Measurements from ENCODE around the gene C1orf122.

The C1orf122 gene

DNA sequence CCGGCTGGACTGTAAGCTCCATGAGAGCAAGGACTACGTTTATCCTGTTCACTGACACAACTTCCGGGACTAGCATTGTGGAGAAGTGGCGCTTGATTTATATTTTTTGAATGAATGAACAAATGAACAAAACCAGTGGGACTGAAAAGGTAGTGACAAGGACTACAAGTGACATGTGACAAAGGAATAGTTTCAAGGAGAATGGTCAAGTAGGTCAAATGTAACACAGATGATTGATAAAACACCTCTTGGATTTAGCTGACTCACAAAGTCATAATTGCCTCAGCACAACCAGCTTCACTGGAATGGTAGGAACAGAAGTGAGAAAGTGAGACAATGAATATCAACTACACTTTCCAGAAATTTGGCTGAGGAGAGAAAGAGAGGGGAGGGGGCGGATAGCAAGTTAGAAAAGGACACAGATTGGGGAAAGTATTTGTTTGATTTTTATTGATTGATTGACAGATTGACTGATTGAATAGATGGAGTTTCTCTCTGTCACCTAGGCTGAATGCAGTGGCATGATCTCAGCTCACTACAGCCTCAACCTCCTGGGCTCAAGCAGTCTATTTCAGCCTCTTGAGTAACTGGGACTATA, 37.6 kb downstream of the C1orf122 start:
- DNase-seq (ENCODE audit: low read depth), result no peak

DNA sequence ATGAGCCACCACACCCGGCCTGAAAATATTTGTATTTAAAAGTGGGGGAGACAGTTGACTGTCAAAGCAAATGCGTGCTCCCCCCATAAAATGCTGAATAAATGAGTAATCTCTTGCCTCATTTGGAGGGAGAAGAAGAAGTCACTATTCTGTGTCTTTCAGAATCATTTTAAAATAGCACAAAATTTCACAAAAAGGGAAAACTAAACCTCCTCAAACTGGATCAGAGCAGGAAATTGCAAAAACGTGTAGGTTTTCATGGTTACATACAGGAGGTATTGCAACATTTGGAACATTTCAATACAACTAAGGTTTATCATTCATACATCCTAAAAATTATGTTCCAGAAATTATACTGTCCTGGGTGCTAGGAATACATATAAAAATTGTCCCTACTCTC, 38.2 kb downstream of the C1orf122 start:
- no peak for DNase-seq (ENCODE audit: low read depth)

DNA sequence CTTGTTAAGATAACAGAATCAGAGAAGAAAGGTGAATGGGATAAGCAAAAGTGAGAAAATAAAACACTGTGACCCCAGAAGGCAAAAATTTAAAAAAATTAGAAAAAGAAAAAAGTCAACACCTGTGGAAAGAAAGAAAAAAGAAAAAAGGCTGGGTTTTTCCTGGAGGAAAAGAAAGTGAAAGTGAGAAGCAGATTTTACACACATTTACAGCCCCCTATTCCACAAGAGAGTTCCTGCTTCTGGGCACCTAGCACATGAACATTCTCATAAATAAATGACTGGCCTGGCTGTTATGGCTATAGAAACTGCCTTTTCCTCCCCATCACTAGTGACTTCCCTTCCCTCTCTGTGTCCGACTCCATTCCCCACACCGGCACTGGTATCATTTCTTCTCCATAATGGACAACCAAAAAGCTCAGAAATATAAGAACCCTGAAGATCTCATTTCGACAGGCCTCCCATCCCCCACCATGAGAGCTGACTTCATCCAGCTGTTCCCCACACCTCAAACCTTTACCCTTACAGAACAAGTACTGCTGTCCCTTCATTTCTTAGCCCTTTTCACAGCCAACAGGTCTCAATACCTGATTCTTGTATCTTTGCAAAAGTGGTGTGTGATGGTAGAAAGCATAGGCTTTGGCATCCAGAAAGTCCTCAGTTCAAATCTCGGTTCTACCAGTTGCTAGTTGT, 39.2 kb downstream of the C1orf122 start:
- DNase-seq (ENCODE audit: low read depth), result no peak

DNA sequence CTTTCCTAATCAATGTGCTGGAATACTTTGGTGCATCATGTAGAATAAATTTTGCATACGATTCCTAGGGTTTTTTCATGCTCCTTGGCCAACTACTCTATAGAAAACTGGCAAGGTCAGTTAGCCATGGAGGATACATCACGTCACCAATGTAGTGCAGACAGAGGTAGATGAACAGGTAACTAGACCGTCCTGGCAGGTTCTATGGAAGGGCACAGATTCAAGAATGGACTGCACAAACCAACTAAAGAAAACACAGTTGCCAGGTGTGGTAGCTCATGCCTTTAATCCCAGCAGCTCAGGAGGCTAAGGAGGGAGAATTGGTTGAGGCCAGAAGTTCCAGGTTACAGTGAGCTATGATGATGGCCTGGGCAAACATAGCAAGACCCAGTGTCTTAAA, 41.9 kb downstream of the C1orf122 start:
- DNase-seq (ENCODE audit: low read depth), result no peak

DNA sequence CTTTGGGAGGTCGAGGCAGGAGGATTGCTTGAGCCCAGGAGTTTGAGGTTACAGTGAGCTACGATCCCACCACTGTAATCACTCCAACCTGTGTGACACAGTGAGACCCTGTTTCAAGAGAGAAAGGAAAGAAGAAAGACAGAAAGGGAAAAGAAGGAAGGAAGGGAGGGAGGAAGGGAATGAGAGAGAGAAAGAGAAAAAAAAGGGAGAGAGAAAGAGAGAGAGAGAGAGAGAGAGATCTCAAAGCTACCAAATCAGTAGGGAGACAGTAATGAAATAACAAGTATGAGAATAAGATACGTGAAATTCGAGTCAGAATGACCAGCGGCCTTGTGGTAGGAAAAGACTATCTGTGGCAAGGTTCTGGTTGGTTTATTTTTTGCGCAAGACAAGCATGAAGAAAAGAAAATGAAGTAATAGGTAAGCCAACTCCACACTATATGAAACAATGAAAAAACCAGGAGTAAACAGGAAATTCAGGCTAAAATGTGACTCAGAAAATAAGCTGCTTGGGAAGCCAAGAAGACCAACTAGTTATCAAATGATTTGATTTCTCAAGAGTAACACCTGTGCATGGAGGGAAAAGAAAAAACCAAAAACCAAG, 42.9 kb downstream of the C1orf122 start:
- no peak for DNase-seq (ENCODE audit: low read depth)

DNA sequence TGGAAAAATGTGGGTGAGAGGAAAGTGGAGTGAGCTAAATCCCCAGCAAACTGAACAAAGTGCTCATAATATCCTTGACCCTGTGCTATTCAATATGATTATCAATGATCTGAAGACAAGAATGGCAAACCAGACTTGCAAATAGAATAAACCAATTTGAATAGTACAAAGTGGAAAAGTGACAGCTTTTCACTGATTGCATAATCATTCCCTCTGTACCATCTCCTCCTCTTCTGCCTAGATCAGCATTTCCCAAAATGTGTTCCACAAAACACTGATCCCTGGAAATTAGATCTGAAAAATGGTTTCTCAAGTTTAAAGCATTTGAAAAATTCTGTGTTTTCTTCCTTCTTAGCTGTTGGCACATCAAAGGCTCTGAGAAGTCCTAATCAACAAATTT, 43.7 kb downstream of the C1orf122 start:
- DNase-seq (ENCODE audit: low read depth), result no peak

DNA sequence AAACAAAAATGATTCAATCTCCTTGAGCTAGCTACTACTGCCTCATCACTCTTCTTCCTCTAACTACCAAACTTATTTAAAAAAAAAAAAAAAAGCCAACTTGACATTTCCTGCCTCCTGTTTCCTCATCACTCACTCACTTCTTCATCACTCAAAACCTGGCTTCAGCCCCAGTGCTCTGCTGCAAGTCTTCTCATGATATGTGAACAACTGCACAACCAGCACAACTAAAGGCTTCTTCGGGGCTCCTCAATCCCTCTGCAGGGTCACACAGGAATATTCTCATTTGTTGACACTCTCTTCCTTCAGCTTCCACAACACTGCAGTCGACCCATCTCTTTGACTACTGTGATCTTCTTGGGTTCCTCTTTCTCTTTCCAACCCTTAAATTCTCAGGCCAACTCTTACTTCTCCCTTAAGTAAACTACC, 44.2 kb downstream of the C1orf122 start:
- peak; percentile 11 for DNase-seq (ENCODE audit: low read depth)

DNA sequence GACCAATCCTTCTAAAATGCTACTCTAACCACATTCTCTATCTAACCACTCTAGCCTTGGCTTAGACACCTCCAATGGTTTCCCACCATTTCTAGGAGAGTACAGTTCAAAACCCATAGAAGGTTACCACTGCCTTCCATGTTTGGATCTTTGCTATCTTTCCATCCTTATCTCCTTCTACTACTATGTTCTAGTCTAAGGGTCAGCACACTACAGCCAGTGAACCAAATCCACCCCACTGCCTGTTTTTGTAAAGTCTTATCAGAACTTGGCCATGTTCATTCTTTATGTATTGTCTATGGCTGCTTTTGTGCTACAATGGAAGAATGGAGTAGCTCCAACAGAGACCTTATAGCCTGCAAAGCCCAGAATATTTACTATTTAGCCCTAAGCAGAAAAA, 45.6 kb downstream of the C1orf122 start:
- DNase-seq (ENCODE audit: low read depth), result no peak

DNA sequence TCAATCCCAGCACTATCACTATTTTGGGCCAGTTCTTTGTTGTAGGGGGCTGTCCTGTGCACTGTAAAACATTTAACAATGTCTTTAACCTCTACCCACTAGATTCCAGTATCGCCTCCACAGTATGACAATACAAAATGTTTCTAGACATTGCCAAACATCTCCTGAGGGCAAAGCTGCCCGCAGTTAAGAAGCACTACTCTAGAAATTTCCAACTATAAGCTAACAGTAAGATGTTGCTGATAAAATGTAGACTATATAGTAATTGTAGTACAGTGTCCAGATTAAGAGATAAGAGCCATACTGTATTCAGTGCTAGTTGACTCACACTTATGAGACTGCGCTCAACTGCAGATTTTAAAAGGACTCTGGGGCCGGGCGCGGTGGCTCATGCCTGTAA, 46.8 kb downstream of the C1orf122 start:
- DNase-seq (ENCODE audit: low read depth), result no peak

Data from EH (cell line).